GM23338 (cell line): ENCODE measurements around the gene MACF1. TPM values are rescaled to one million over a fixed set of nuclear protein-coding genes. Genes with fewer than 3 reads are reported as not detected.

Source experiments
- ATAC-seq: fragments of 200-7000 bp; cut with Tn5 transposase; 3 replicates; pipeline ENCODE4 v1.9.1; 2020
- DNase-seq: peaks from one replicate; pipeline ENCODE4 v3.0.0-alpha.2; 2015; ENCODE audit warnings: low spot score
- H2AFZ ChIP-seq: fragments of 200-600 bp; sonication (generic); 2 replicates; pipeline ENCODE4 v1.8.0; 2016; ENCODE audit warnings: antibody characterized with exemption, mild to moderate bottlenecking, moderate library complexity
- H3F3A ChIP-seq: fragments of 200-600 bp; sonication (generic); replicated peaks from 2 replicates; pipeline ENCODE4 v1.8.0; 2017; ENCODE audit warnings: antibody characterized with exemption, mixed run types, low read depth
- H3K27ac ChIP-seq: fragments of 200-600 bp; sonication (generic); 2 replicates; pipeline ENCODE4 v1.6.1; 2016; ENCODE audit warnings: low read depth
- H3K27me3 ChIP-seq: fragments of 200-600 bp; sonication (generic); 2 replicates; pipeline ENCODE4 v1.8.0; 2016; ENCODE audit warnings: mild to moderate bottlenecking, mixed run types, moderate library complexity; ENCODE audit not compliant: insufficient read depth
- H3K36me3 ChIP-seq: fragments of 200-600 bp; sonication (generic); 2 replicates; pipeline ENCODE4 v1.8.0; 2016; ENCODE audit warnings: mild to moderate bottlenecking; ENCODE audit not compliant: insufficient read depth
- H3K4me1 ChIP-seq: fragments of 200-600 bp; sonication (generic); 2 replicates; pipeline ENCODE4 v1.8.0; 2016; ENCODE audit warnings: mild to moderate bottlenecking, moderate library complexity; ENCODE audit not compliant: insufficient read depth
- H3K4me2 ChIP-seq: fragments of 200-600 bp; sonication (generic); 2 replicates; pipeline ENCODE4 v1.7.1; 2017; ENCODE audit warnings: mixed run types
- H3K4me3 ChIP-seq: fragments of 200-600 bp; sonication (generic); 2 replicates; pipeline ENCODE4 v1.6.1; 2016; ENCODE audit warnings: mixed run types
- H3K79me2 ChIP-seq: fragments of 200-600 bp; sonication (generic); replicated peaks from 2 replicates; pipeline ENCODE4 v1.8.0; 2017; ENCODE audit warnings: mild to moderate bottlenecking; ENCODE audit not compliant: insufficient read depth
- H3K9me2 ChIP-seq: fragments of 200-600 bp; sonication (generic); 2 replicates; pipeline ENCODE4 v1.8.0; 2017; ENCODE audit not compliant: insufficient read depth
- H4K20me1 ChIP-seq: fragments of 200-600 bp; sonication (generic); replicated peaks from 2 replicates; pipeline ENCODE4 v1.8.0; 2017; ENCODE audit warnings: mild to moderate bottlenecking; ENCODE audit not compliant: insufficient read depth
- H3K27ac Mint-ChIP-seq: 2 replicates; pipeline ENCODE4 v1.8.0; 2020; ENCODE audit warnings: inconsistent platforms, mild to moderate bottlenecking, moderate library complexity, mixed read lengths
- H3K27me3 Mint-ChIP-seq: 3 replicates; pipeline ENCODE4 v1.8.0; 2022; ENCODE audit warnings: low read depth, mild to moderate bottlenecking, moderate library complexity, mixed read lengths, inconsistent platforms; ENCODE audit not compliant: insufficient read depth, poor library complexity
- H3K36me3 Mint-ChIP-seq: 3 replicates; pipeline ENCODE4 v1.8.0; 2021; ENCODE audit warnings: low read depth, mild to moderate bottlenecking, inconsistent platforms, moderate library complexity, mixed read lengths
- H3K4me1 Mint-ChIP-seq: 3 replicates; pipeline ENCODE4 v1.8.0; 2020; ENCODE audit warnings: mild to moderate bottlenecking, inconsistent platforms, mixed read lengths
- H3K4me3 Mint-ChIP-seq: 3 replicates; pipeline ENCODE4 v1.8.0; 2021; ENCODE audit warnings: moderate library complexity, mild to moderate bottlenecking, inconsistent platforms, mixed read lengths
- H3K9me3 Mint-ChIP-seq: 3 replicates; pipeline ENCODE4 v1.8.0; 2020; ENCODE audit warnings: moderate library complexity, mild to moderate bottlenecking, inconsistent platforms, mixed read lengths
- CREB1 ChIP-seq: fragments of 250-450 bp; sonication (Bioruptor Pico); IDR thresholded peaks from 2 replicates; pipeline ENCODE4 v1.5.0; 2020; ENCODE audit warnings: low read depth, mild to moderate bottlenecking, moderate library complexity
- ETS1 ChIP-seq: IDR thresholded peaks from 2 replicates; pipeline ENCODE4 v1.6.1; 2016; ENCODE audit warnings: antibody characterized with exemption
- EZH2 ChIP-seq: fragments of 200-600 bp; sonication (generic); IDR thresholded peaks from one replicate; pipeline ENCODE4 v1.8.0; 2017; ENCODE audit warnings: antibody characterized with exemption, mild to moderate bottlenecking, low read depth; ENCODE audit not compliant: unreplicated experiment
- JUNB ChIP-seq: IDR thresholded peaks from one replicate; pipeline ENCODE4 v1.6.1; 2016; ENCODE audit warnings: antibody characterized with exemption; ENCODE audit not compliant: unreplicated experiment
- NANOG ChIP-seq: IDR thresholded peaks from 2 replicates; pipeline ENCODE4 v1.6.1; 2016; ENCODE audit warnings: antibody characterized with exemption, borderline replicate concordance
- POLR2AphosphoS5 ChIP-seq: IDR thresholded peaks from 2 replicates; pipeline ENCODE4 v1.6.1; 2016; ENCODE audit warnings: antibody characterized with exemption, low read depth
- REST ChIP-seq: IDR thresholded peaks from one replicate; pipeline ENCODE4 v1.6.1; 2018; ENCODE audit warnings: antibody characterized with exemption; ENCODE audit not compliant: unreplicated experiment
- STAT1 ChIP-seq: IDR thresholded peaks from one replicate; pipeline ENCODE4 v1.6.1; 2016; ENCODE audit warnings: antibody characterized with exemption; ENCODE audit not compliant: unreplicated experiment
- ZNF331 ChIP-seq: fragments of 250-450 bp; sonication (Bioruptor Pico); IDR thresholded peaks from 2 replicates; pipeline ENCODE4 v1.5.0; 2020; ENCODE audit warnings: low read depth, mild to moderate bottlenecking, moderate library complexity
- polyA plus RNA-seq: library from polyadenylated mRNA; unstranded; fragments of >200 nt; fragmentation: Nextera tagmentation; extraction: Ambion mirVana; gene quantifications from 2 replicates; pipeline ENCODE4 v1.2.1, GENCODE V29; 2016
- total RNA-seq: library from RNA; depleted of rRNA; stranded (reverse); fragments of >200 nt; shearing (Covaris generic); gene quantifications from 2 replicates; pipeline ENCODE4 v1.2.3, GENCODE V29; 2014
- TF ChIP-seq, protein P1 (sequence below), 2 experiments: fragments of 200-600 bp in 1 of 2; sonication (generic) in 1 of 2; conservative IDR thresholded peaks; 2 replicates each; pipeline versions ENCODE4 v1.5.1 to v1.6.1; 2016 to 2017; ENCODE audit warnings: antibody characterized with exemption in 2 of 2, low read depth in 2 of 2, mild to moderate bottlenecking in 2 of 2, moderate library complexity in 1 of 2

Gene MACF1
- total and polyA plus RNA-seq, 2 experiments from 2014 or later: 104 to 399 TPM

- TF ChIP-seq REST (no peak), EZH2 (no peak), NANOG (no peak), STAT1 (no peak)
- TF ChIP-seq, protein P1, sequence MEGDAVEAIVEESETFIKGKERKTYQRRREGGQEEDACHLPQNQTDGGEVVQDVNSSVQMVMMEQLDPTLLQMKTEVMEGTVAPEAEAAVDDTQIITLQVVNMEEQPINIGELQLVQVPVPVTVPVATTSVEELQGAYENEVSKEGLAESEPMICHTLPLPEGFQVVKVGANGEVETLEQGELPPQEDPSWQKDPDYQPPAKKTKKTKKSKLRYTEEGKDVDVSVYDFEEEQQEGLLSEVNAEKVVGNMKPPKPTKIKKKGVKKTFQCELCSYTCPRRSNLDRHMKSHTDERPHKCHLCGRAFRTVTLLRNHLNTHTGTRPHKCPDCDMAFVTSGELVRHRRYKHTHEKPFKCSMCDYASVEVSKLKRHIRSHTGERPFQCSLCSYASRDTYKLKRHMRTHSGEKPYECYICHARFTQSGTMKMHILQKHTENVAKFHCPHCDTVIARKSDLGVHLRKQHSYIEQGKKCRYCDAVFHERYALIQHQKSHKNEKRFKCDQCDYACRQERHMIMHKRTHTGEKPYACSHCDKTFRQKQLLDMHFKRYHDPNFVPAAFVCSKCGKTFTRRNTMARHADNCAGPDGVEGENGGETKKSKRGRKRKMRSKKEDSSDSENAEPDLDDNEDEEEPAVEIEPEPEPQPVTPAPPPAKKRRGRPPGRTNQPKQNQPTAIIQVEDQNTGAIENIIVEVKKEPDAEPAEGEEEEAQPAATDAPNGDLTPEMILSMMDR (conservative IDR thresholded peaks at IDR 0.05; ENCODE audit: low read depth in 2 of 2): no peak
Measured at GRCh38 chr1:39422614-39423013, 218.1 kb downstream of the MACF1 start (continued).

- Histone ChIP-seq H2AFZ (no peak overlapping the region), H3K4me3 (no peak overlapping the region), H3K4me1 (no peaks in the 10 kb centered on the region), H3F3A (peaks cover 5% of the 10 kb centered on the region; the same call in 1 of the 2 replicates), H4K20me1 (peaks cover 21% of the 10 kb centered on the region), H3K27me3 (no peaks in the 10 kb centered on the region), H3K27ac (no peak overlapping the region), H3K36me3 (peaks cover 82% of the 10 kb centered on the region), H3K9me2 (no peaks in the 10 kb centered on the region), H3K4me2 (no peak overlapping the region), H3K79me2 (peaks cover 28% of the 10 kb centered on the region)
- no peak for DNase-seq
- Mint-ChIP-seq H3K9me3 (no peaks in the 10 kb centered on the region; the same call in 2 of the 3 replicates), H3K4me3 (no peak overlapping the region), H3K4me1 (no peaks in the 10 kb centered on the region), H3K27ac (no peak overlapping the region), H3K36me3 (peaks cover 85% of the 10 kb centered on the region), H3K27me3 (no peaks in the 10 kb centered on the region)
- no peak for ATAC-seq
- TF ChIP-seq REST (no peak), CREB1 (CRISPR knock-in tag) (no peak), JUNB (no peak), STAT1 (no peak), POLR2AphosphoS5 (no peak), NANOG (no peak), EZH2 (no peak), ETS1 (no peak), ZNF331 (no peak)
- TF ChIP-seq, protein P1 (conservative IDR thresholded peaks at IDR 0.05; ENCODE audit: low read depth in 2 of 2): no peak
Measured at GRCh38 chr1:39425151-39425550, 220.7 kb downstream of the MACF1 start.
